A549 (cell line): Measurements from ENCODE around the gene RPS8. TPM values are rescaled to one million over a fixed set of nuclear protein-coding genes. Genes with fewer than 3 reads are reported as not detected.
"Not testable (repeated sequence)": the region's sequence is repeated elsewhere in the genome, so short reads cannot be mapped to it uniquely, and the experiment has no call there.

Source experiments
- ATAC-seq, 2 experiments: fragments of 200-7000 bp in 1 of 2; fragments of >200 bp in 1 of 2; cut with Nextera tagmentation in 1 of 2; cut with Tn5 transposase in 1 of 2; 3 replicates each; pipeline versions ENCODE4 v1.8.0 to v1.9.1; 2018 to 2020; ENCODE audit warnings: mild to moderate bottlenecking in 1 of 2, moderate library complexity in 1 of 2
- CTCF ChIA-PET: fragments of 300-600 bp; sonication (Branson Sonifier 250); formaldehyde crosslinking; extraction: SDS; loops from one replicate; lab custom pipeline; 2021; ENCODE audit warnings: antibody characterized with exemption, inconsistent platforms; lab: Yijun Ruan, JAX
- POLR2A ChIA-PET: fragments of 350-600 bp; formaldehyde crosslinking; extraction: SDS; loops from one replicate; lab custom pipeline; 2021; ENCODE audit warnings: antibody characterized with exemption, inconsistent platforms; lab: Yijun Ruan, JAX
- DNase-seq, 2 experiments: peaks; one replicate each; pipeline versions ENCODE4 v3.0.0 to v3.0.0-alpha.2; 2011 to 2016; ENCODE audit warnings: low read depth in 1 of 2, low spot score in 1 of 2
- FAIRE-seq: peaks from 2 replicates; lab custom pipeline; 2011; peaks lifted over from hg19 to GRCh38; lab: Jason Lieb, UNC
- H3K27ac ChIP-seq, 2 experiments: fragments of >200 bp; sonication (Bioruptor Twin); formaldehyde crosslinking; 3 replicates each; pipeline ENCODE4 v1.5.1; 2016 to 2017
- H3K4me1 ChIP-seq: fragments of >200 bp; sonication (Bioruptor Twin); formaldehyde crosslinking; 3 replicates; pipeline ENCODE4 v1.6.1; 2016
- H3K4me2 ChIP-seq: fragments of >200 bp; sonication (Bioruptor Twin); formaldehyde crosslinking; 3 replicates; pipeline ENCODE4 v1.6.1; 2016
- H3K4me3 ChIP-seq: fragments of >200 bp; sonication (Bioruptor Twin); formaldehyde crosslinking; 3 replicates; pipeline ENCODE4 v1.5.1; 2016
- H3K9me3 ChIP-seq: fragments of >200 bp; sonication (Bioruptor Twin); formaldehyde crosslinking; 3 replicates; pipeline ENCODE4 v1.6.1; 2016
- ATOH8 ChIP-seq: fragments of 250-450 bp; sonication (Bioruptor Pico); IDR thresholded peaks from 2 replicates; pipeline ENCODE4 v1.5.0; 2020; ENCODE audit warnings: low read depth, mild to moderate bottlenecking, moderate library complexity
- BHLHE40 ChIP-seq: IDR thresholded peaks from 2 replicates; pipeline ENCODE4 v1.6.1; 2012; ENCODE audit warnings: low read depth, low read length, inconsistent platforms
- CEBPB ChIP-seq, 2 experiments: fragments of >200 bp in 1 of 2; sonication (Bioruptor Twin) in 1 of 2; formaldehyde crosslinking in 1 of 2; IDR thresholded peaks; 2 replicates each; pipeline ENCODE4 v1.6.1; 2012 to 2016
- CHD2 ChIP-seq: fragments of 150-350 bp; IDR thresholded peaks from 2 replicates; pipeline ENCODE4 v1.6.1; 2014; ENCODE audit warnings: low read length; ENCODE audit not compliant: partially characterized antibody
- CTCF ChIP-seq: fragments of >200 bp; sonication (Bioruptor Twin); formaldehyde crosslinking; IDR thresholded peaks from 3 replicates; pipeline ENCODE4 v1.5.1; 2016
- ESRRA ChIP-seq: fragments of 150-350 bp; IDR thresholded peaks from 2 replicates; pipeline ENCODE4 v1.6.1; 2014; ENCODE audit warnings: mild to moderate bottlenecking, low read length, borderline replicate concordance
- FOSB ChIP-seq: fragments of 250-450 bp; sonication (Bioruptor Pico); IDR thresholded peaks from 2 replicates; pipeline ENCODE4 v1.5.0; 2020; ENCODE audit warnings: mild to moderate bottlenecking, moderate library complexity
- GATA3 ChIP-seq: IDR thresholded peaks from 2 replicates; pipeline ENCODE4 v1.6.1; 2012; ENCODE audit warnings: borderline replicate concordance
- HES2 ChIP-seq: fragments of >200 bp; sonication (Bioruptor Twin); formaldehyde crosslinking; IDR thresholded peaks from 2 replicates; pipeline ENCODE4 v1.6.1; 2016
- HOXA7 ChIP-seq: fragments of 250-450 bp; sonication (Bioruptor Pico); IDR thresholded peaks from 2 replicates; pipeline ENCODE4 v1.5.0; 2020; ENCODE audit warnings: mild to moderate bottlenecking, moderate library complexity
- HOXB13 ChIP-seq: fragments of 250-450 bp; sonication (Bioruptor Pico); IDR thresholded peaks from 2 replicates; pipeline ENCODE4 v1.5.0; 2020; ENCODE audit warnings: low read depth, mild to moderate bottlenecking, moderate library complexity
- HOXB5 ChIP-seq: fragments of 250-450 bp; sonication (Bioruptor Pico); IDR thresholded peaks from 2 replicates; pipeline ENCODE4 v1.5.0; 2020; ENCODE audit warnings: mild to moderate bottlenecking, moderate library complexity
- JUN ChIP-seq, 2 experiments: fragments of >200 bp; sonication (Bioruptor Twin); formaldehyde crosslinking; IDR thresholded peaks; 2 replicates in 1 of 2; 3 replicates in 1 of 2; pipeline ENCODE4 v1.6.1; 2016 to 2017
- JUNB ChIP-seq: fragments of >200 bp; sonication (Bioruptor Twin); formaldehyde crosslinking; IDR thresholded peaks from 2 replicates; pipeline ENCODE4 v1.6.1; 2016
- KDM1A ChIP-seq: fragments of 200-600 bp; sonication (generic); IDR thresholded peaks from 2 replicates; pipeline ENCODE4 v1.6.1; 2016; ENCODE audit warnings: low read depth, mild to moderate bottlenecking
- KDM5A ChIP-seq: fragments of 200-600 bp; sonication (generic); IDR thresholded peaks from 2 replicates; pipeline ENCODE4 v1.6.1; 2016; ENCODE audit warnings: antibody characterized with exemption, mild to moderate bottlenecking
- MYC ChIP-seq: IDR thresholded peaks from 2 replicates; pipeline ENCODE4 v1.6.1; 2012; ENCODE audit warnings: mild to moderate bottlenecking, inconsistent platforms, low read length, improper control_type of control experiment, borderline replicate concordance
- POLR2AphosphoS2 ChIP-seq: conservative IDR thresholded peaks from 2 replicates; pipeline ENCODE4 v1.6.1; 2012; ENCODE audit warnings: low read length, improper control_type of control experiment, inconsistent platforms
- RARB ChIP-seq: fragments of 250-450 bp; sonication (Bioruptor Pico); IDR thresholded peaks from 2 replicates; pipeline ENCODE4 v1.8.0; 2021; ENCODE audit warnings: mild to moderate bottlenecking, moderate library complexity
- RCOR1 ChIP-seq: fragments of 150-350 bp; IDR thresholded peaks from 2 replicates; pipeline ENCODE4 v1.6.1; 2014; ENCODE audit warnings: antibody characterized with exemption, low read length, low read depth
- ZNF302 ChIP-seq: fragments of 250-450 bp; sonication (Bioruptor Pico); IDR thresholded peaks from 2 replicates; pipeline ENCODE4 v1.9.0; 2021; ENCODE audit warnings: inconsistent platforms, mild to moderate bottlenecking, moderate library complexity
- WGBS: methylation state at CpG from one replicate; pipeline ENCODE4 v1.1.6; 2017; ENCODE audit errors: missing lambda C conversion rate; 5-methylcytosine and 5-hydroxymethylcytosine counted together
- polyA plus RNA-seq, 4 experiments: library from polyadenylated mRNA; depleted of rRNA in 3 of 4; stranded (reverse); fragments of >200 nt; fragmentation: RNase III in 1 of 4; extraction: RNeasy Plus Mini Kit Qiagen cat#74134 plus additional on column Dnase treatment in 1 of 4; gene quantifications; 2 replicates in 3 of 4; 3 replicates in 1 of 4; pipeline ENCODE4 v1.2.3, GENCODE V29; 2011 to 2017

The RPS8 gene
- polyA plus RNA-seq, 2 of the 4 experiments (the other 2 are of a cell fraction): 1,577 to 1,820 TPM

- Histone ChIP-seq H3K9me3 (no peaks in the 10 kb centered on the region), H3K27ac (peak overlapping the region in 1 of 2 experiments; percentile 97; a peak in 2 of 6 replicates), H3K4me2 (peak overlapping the region; percentile 96; the same call in 2 of the 3 replicates), H3K4me1 (peaks cover 3% of the 10 kb centered on the region; the same call in 1 of the 3 replicates), H3K4me3 (no peak overlapping the region)
- no peak for DNase-seq
- ChIA-PET CTCF (interaction anchor here (1.4 to 4.5 kb wide), 6 partner anchors 9 to 479 kb away, joined by 3 to 23 read pairs (median 6); partner anchors contain the start of genes BTBD19, PLK3 and RNU5D-1), POLR2A (interaction anchor here (0.7 to 3.5 kb wide), 5 partner anchors 14 to 100 kb away, joined by 3 to 47 read pairs (median 3); partner anchors contain the start of genes DYNLT4 and PLK3)
- WGBS: 94% methylated on average over 7 of the region's 9 CpGs
- no peak for TF ChIP-seq HOXB13 (CRISPR knock-in tag)
- TF ChIP-seq RARB: no peak
- no peak for FAIRE-seq
- ATAC-seq: no peak
Measured at GRCh38 chr1:44821240-44821715, 45.9 kb downstream of the RPS8 start.

GRCh38 chr1:44822131-44822701 is 46.9 kb downstream of the RPS8 start:
- Histone ChIP-seq H3K4me1 (peaks cover 3% of the 10 kb centered on the region; the same call in 1 of the 3 replicates), H3K27ac (0 out of 6 replicates have a peak overlapping the region, but pooled peaks of 1 of the 2 experiments have one; percentile 13), H3K4me2 (no peak overlapping the region), H3K9me3 (no peaks in the 10 kb centered on the region), H3K4me3 (no peak overlapping the region)
- no peak for ATAC-seq
- no peak for DNase-seq
- FAIRE-seq: no peak
- WGBS: 85% methylated on average over 5 of the region's 6 CpGs
- CTCF ChIA-PET: interaction anchor here (0.7 to 4.5 kb wide), 5 partner anchors 8 to 478 kb away, joined by 3 to 23 read pairs (median 3); partner anchors contain the start of gene BTBD19
- POLR2A ChIA-PET: interaction anchor here (1.7 to 2.3 kb wide), 2 partner anchors 22 to 92 kb away, joined by 6 read pairs; partner anchors contain the start of genes PLK3 and RNU5D-1
- no peak for TF ChIP-seq KDM5A
- TF ChIP-seq HOXB13 (CRISPR knock-in tag): no peak
- TF ChIP-seq POLR2AphosphoS2: 0 out of 2 replicates have a peak, but pooled peaks have one; percentile 41

GRCh38 chr1:44822981-44823451 is 47.7 kb downstream of the RPS8 start:
- DNase-seq: no peak
- Histone ChIP-seq H3K4me3 (no peak overlapping the region), H3K9me3 (no peaks in the 10 kb centered on the region), H3K4me1 (peaks cover 3% of the 10 kb centered on the region; the same call in 1 of the 3 replicates), H3K4me2 (no peak overlapping the region), H3K27ac (no peak overlapping the region)
- no peak for ATAC-seq
- FAIRE-seq: no peak
- ChIA-PET CTCF (interaction anchor here (0.7 to 1.5 kb wide), 2 partner anchors 13 to 15 kb away, joined by 3 read pairs; partner anchors contain the start of gene BTBD19), POLR2A (interaction anchor here (1.0 to 2.3 kb wide), 3 partner anchors 23 to 481 kb away, joined by 3 to 6 read pairs (median 6); partner anchors contain the start of genes PLK3 and RNU5D-1)
- WGBS: 90% methylated on average over 15 of the region's 15 CpGs
- no peak for TF ChIP-seq JUNB
- TF ChIP-seq JUN (IDR thresholded peaks at IDR 0.05): no peak
- TF ChIP-seq ZNF302 (CRISPR knock-in tag): no peak
- TF ChIP-seq CHD2: no peak
- TF ChIP-seq KDM1A: no peak
- TF ChIP-seq ESRRA: no peak
- no peak for TF ChIP-seq RCOR1
- TF ChIP-seq BHLHE40: no peak
- no peak for TF ChIP-seq CTCF
- TF ChIP-seq ATOH8 (CRISPR knock-in tag): no peak
- TF ChIP-seq HES2: no peak
- no peak for TF ChIP-seq FOSB (CRISPR knock-in tag)
- TF ChIP-seq CEBPB (IDR thresholded peaks at IDR 0.05): no peak
- no peak for TF ChIP-seq RARB
- no peak for TF ChIP-seq GATA3
- no peak for TF ChIP-seq HOXB5 (CRISPR knock-in tag)
- TF ChIP-seq HOXA7 (CRISPR knock-in tag): no peak
- TF ChIP-seq MYC: no peak

GRCh38 chr1:44824392-44824791 is 49.1 kb downstream of the RPS8 start:
- FAIRE-seq, H3K4me3 ChIP-seq, POLR2A ChIA-PET, H3K9me3 ChIP-seq, DNase-seq, H3K27ac ChIP-seq, H3K4me2 ChIP-seq, ATAC-seq, H3K4me1 ChIP-seq: not testable (repeated sequence)
- 90% methylated on average over 6 of the region's 6 CpGs for WGBS
- CTCF ChIA-PET: interaction anchor here (1.5 kb wide), 1 partner anchor 31 kb away, joined by 3 read pairs; no protein-coding TSS in a partner anchor
